ENCODE results near the gene SMIM15.

SMIM15 gene

DNA sequence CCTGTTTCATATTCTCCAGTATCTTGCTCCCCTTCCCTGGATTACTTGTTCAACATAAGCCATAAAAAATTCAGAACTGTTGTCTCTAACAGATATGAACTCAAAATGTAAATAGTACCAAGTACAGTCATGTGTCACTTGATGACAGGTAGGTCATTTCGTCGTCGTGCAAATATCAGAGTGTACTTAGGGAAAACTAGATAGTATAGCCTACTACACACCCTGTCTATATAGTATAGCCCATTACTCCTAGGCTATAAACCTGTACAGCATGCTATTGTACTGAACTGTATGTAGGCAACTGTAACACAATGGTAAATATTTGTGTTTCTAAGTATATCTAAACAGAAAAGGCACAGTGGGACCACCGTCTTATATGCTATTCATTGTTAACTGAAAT, 39.1 kb downstream of the SMIM15 start:
- ATAC-seq (ENCODE audit: low read depth): no peak

GRCh38 chr5:61120534-61120933, 41.7 kb downstream of the SMIM15 start:
- no peak for TF ChIP-seq CTCF (IDR thresholded peaks at IDR 0.05; ENCODE audit: poor library complexity, severe bottlenecking)
- Histone ChIP-seq H3K36me3 (ENCODE audit: low read depth) (no peaks in the 10 kb centered on the region), H3K27me3 (ENCODE audit: insufficient read depth, poor library complexity, severe bottlenecking) (no peaks in the 10 kb centered on the region), H3K4me3 (ENCODE audit: severe bottlenecking) (no peak overlapping the region), H3K4me1 (ENCODE audit: insufficient read depth, poor library complexity, severe bottlenecking) (no peaks in the 10 kb centered on the region), H3K9me3 (ENCODE audit: severe bottlenecking) (no peaks in the 10 kb centered on the region), H3K27ac (ENCODE audit: poor library complexity, severe bottlenecking) (no peak overlapping the region)
- ATAC-seq (ENCODE audit: low read depth) (no peak), DNase-seq (ENCODE audit: low spot score) (no peak)

More for the DNA sequence above, 39.1 kb downstream of the SMIM15 start:
- TF ChIP-seq CTCF (IDR thresholded peaks at IDR 0.05; ENCODE audit: poor library complexity, severe bottlenecking): no peak
- Histone ChIP-seq H3K27me3 (ENCODE audit: insufficient read depth, poor library complexity, severe bottlenecking) (no peaks in the 10 kb centered on the region), H3K9me3 (ENCODE audit: severe bottlenecking) (no peaks in the 10 kb centered on the region), H3K4me3 (ENCODE audit: severe bottlenecking) (no peak overlapping the region), H3K36me3 (ENCODE audit: low read depth) (no peaks in the 10 kb centered on the region), H3K27ac (ENCODE audit: poor library complexity, severe bottlenecking) (no peak overlapping the region), H3K4me1 (ENCODE audit: insufficient read depth, poor library complexity, severe bottlenecking) (no peaks in the 10 kb centered on the region)
- no peak for DNase-seq (ENCODE audit: low spot score)

GRCh38 chr5:61119066-61119465, 43.2 kb downstream of the SMIM15 start:
- ATAC-seq (ENCODE audit: low read depth) (no peak), DNase-seq (ENCODE audit: low spot score) (no peak)
- no peaks in the 10 kb centered on the region for H3K4me1 ChIP-seq (ENCODE audit: insufficient read depth, poor library complexity, severe bottlenecking)
- no peak overlapping the region for H3K27ac ChIP-seq (ENCODE audit: poor library complexity, severe bottlenecking)
- no peaks in the 10 kb centered on the region for H3K9me3 ChIP-seq (ENCODE audit: severe bottlenecking)
- no peaks in the 10 kb centered on the region for H3K36me3 ChIP-seq (ENCODE audit: low read depth)
- no peaks in the 10 kb centered on the region for H3K27me3 ChIP-seq (ENCODE audit: insufficient read depth, poor library complexity, severe bottlenecking)
- no peak overlapping the region for H3K4me3 ChIP-seq (ENCODE audit: severe bottlenecking)
- TF ChIP-seq CTCF (IDR thresholded peaks at IDR 0.05; ENCODE audit: poor library complexity, severe bottlenecking): no peak

DNA sequence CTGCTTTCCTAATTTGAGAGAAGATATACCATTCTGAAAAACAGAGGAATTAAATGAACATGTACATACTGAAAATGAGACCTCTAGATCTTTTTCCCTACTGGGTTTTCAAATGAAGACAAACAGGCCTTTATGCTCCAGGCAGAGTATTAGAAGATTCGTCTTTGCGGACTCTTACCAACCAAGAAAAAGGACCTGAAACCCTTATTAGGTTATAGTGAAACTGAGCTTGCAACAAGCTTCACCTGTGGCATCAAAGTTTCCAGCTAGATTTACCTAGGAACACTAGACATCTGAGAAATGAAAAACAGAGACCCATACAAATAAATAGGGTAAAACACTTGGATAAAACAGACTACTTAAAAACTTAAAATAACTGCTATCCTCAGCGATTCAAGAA, 46.3 kb downstream of the SMIM15 start:
- no peaks in the 10 kb centered on the region for H3K9me3 ChIP-seq (ENCODE audit: severe bottlenecking)
- DNase-seq (ENCODE audit: low spot score): no peak
- TF ChIP-seq CTCF (IDR thresholded peaks at IDR 0.05; ENCODE audit: poor library complexity, severe bottlenecking): no peak
- H3K4me1 ChIP-seq (ENCODE audit: insufficient read depth, poor library complexity, severe bottlenecking): no peaks in the 10 kb centered on the region
- no peaks in the 10 kb centered on the region for H3K27me3 ChIP-seq (ENCODE audit: insufficient read depth, poor library complexity, severe bottlenecking)
- no peaks in the 10 kb centered on the region for H3K36me3 ChIP-seq (ENCODE audit: low read depth)
- ATAC-seq (ENCODE audit: low read depth): no peak
- H3K27ac ChIP-seq (ENCODE audit: poor library complexity, severe bottlenecking): no peak overlapping the region
- H3K4me3 ChIP-seq (ENCODE audit: severe bottlenecking): no peak overlapping the region

DNA sequence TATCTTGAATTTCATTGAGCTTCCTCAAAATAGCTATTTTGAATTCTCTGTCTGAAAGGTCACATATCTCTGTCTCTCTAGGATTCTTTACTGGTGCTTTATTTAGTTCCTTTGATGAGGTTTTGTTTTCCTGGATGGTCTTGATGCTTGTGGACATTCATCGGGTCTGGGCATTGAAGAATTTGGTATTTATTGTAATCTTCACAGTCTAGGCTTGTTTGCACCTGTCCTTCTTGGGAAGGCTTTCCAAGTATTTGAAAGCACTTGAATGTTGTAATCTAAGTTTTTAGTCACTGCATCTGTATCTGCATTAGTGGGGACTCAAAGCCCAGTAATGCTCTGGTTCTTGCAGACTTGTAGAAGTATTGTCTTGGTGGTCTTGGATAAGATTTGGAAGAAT, 47.8 kb downstream of the SMIM15 start:
- H3K9me3 ChIP-seq (ENCODE audit: severe bottlenecking): no peaks in the 10 kb centered on the region
- TF ChIP-seq CTCF (IDR thresholded peaks at IDR 0.05; ENCODE audit: poor library complexity, severe bottlenecking): no peak
- H3K27me3 ChIP-seq (ENCODE audit: insufficient read depth, poor library complexity, severe bottlenecking): no peaks in the 10 kb centered on the region
- no peaks in the 10 kb centered on the region for H3K36me3 ChIP-seq (ENCODE audit: low read depth)
- H3K27ac ChIP-seq (ENCODE audit: poor library complexity, severe bottlenecking): no peak overlapping the region
- no peak overlapping the region for H3K4me3 ChIP-seq (ENCODE audit: severe bottlenecking)
- DNase-seq (ENCODE audit: low spot score) (no peak), ATAC-seq (ENCODE audit: low read depth) (no peak)
- H3K4me1 ChIP-seq (ENCODE audit: insufficient read depth, poor library complexity, severe bottlenecking): no peaks in the 10 kb centered on the region
